GM20431 (cell line): ENCODE data around the gene PPP2R5C.

ENCODE experiments used
- in situ Hi-C: fragments of 300-500 bp; cut with MseI, MboI; formaldehyde crosslinking; loops from one replicate; pipeline ENCODE4 v1.15.0; 2020; ENCODE audit warnings: low sequenced_read_pairs; ENCODE audit not compliant: unreplicated experiment

PPP2R5C gene

DNA sequence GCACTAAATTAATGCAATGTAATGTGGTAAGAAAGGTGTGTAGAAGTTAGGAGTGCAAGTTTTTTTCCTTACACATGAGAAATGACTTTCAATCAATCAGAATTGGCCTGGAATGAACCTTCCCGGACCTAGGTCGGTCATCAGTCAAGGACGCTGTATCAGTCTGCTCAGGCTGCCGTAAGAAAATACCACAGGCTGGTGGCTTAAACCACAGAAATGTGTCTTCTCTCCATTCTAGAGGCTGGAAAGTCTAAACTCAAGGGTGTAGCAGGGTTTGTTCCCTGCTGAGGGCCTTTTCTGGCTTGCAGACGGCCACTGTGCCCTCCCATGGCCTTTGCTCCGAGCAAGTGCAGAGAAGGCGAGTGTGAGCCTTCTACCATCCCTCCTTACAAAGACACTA is 116.3 kb downstream of the PPP2R5C start:
- in situ Hi-C loops, result no loop called here

DNA sequence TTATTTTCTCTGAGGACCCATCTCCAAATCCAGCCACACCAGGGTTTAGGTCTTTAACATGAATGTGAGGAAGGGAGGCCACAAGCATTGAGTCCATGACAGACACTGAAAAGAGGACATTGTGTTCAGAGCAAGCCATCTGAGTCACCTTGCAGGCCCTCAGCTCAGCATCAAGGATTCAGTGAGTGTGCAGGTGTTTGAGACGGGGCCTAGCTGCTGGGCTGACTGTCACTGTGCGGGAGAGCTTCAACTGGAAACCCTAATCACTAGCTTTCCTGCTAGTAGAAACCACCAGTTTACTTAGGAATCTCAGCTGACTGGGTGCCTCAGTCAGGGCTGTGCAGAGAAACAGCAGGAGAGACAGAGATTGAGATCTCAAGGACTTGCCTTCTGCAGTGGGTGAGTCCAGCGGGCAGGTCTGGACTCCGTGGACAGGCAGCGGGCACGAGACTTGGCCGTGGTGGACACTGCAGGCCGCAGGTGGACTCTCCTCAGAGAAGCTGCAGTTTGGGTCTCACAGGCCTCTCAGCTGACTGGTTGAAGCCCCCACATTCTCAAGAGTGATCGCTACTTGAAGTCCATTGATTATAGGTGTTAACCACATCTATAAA is 116.8 kb downstream of the PPP2R5C start:
- in situ Hi-C loops, result no loop called here

DNA sequence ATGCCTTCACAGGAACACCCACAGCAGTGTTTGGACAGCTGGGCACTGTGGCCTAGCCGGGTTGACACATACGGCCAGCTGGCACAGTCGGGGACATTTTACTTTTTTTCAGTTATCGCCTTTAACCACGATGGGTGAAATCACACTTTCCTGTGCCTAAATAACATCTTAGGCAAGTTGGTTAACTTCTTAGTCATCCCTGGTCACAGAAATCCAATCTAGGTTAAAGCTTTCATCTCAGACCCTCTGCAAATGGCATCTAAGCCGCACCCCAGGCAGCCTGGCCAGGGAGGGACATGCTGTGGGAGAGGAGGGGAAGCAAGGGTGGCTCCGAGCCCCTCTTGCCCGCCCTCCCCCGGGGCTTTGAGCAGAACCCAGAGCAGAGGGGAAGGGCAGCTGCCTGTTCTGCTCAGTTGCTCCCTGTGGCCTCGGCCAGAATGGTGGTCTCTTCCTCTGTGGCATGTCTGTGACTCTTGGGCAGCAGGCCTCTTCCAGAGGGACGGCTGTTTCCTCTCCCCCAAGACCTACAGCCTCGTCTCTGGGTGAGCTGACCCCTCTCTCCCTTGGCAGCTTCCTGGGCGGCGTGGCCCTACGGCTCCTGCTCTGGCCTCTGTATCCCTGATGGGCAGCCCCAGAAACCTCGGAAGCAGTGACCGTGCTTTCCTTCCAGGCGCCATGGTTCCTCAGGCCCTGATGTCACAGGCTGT is 117.5 kb downstream of the PPP2R5C start:
- in situ Hi-C loops, result no loop called here

DNA sequence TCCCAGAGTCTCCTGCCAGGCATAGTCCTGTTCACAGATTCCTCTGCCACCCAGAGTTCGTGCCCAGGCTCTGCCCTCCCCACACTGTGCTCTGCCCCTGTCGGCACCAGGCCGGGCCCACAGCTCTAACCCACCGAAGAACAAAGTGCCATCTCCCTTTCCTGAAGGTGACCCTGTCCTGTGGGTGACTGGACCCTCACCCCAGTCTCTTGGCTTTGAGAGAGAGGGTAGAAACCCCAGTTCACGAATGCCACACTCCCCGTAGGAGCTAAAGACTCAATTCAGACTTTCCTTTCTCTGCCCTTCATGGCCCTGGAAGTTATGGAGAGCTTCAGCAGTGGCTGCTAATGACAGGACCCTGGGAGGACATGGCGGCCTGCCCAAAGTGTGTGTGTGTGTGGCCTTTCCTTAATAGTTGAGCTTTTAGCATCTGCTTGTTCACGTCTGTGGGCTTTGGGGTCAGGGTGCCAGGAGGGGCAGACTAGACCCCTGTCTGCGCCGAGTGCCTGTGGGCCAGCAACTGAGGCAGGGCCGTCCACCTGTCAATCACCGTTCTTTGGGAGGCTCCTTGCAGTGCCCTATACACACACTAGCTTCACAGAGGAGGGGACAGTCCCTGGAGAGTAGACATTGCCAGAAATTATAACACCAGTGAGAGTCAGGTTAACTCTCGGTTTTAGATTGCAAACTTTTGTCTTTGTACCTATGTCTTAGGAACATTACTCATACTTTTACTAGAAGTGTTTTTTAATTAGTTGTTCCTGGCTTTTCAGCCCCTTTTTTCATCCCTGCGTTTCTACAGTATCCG is 118.2 kb downstream of the PPP2R5C start:
- in situ Hi-C loops, result no loop called here

DNA sequence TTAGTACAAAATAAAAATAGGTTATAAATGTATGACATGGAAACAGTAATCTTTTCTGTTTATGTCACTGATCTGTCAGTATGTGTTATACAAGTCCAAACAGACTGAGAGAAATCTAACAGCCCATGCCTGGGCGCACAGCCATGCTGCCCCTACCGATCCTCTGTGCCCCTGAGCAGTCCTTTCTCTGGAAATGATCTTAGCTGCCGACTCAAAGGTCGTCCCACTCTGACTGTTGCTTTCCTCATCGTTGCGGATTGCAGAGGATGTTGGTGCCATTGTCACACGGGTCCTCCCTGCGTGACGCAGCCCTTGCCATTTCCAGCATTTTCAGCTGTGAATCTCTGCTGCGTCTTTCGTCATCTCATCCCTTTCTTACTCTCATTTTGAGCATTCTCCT is 119.9 kb downstream of the PPP2R5C start:
- in situ Hi-C loops, result no loop called here

DNA sequence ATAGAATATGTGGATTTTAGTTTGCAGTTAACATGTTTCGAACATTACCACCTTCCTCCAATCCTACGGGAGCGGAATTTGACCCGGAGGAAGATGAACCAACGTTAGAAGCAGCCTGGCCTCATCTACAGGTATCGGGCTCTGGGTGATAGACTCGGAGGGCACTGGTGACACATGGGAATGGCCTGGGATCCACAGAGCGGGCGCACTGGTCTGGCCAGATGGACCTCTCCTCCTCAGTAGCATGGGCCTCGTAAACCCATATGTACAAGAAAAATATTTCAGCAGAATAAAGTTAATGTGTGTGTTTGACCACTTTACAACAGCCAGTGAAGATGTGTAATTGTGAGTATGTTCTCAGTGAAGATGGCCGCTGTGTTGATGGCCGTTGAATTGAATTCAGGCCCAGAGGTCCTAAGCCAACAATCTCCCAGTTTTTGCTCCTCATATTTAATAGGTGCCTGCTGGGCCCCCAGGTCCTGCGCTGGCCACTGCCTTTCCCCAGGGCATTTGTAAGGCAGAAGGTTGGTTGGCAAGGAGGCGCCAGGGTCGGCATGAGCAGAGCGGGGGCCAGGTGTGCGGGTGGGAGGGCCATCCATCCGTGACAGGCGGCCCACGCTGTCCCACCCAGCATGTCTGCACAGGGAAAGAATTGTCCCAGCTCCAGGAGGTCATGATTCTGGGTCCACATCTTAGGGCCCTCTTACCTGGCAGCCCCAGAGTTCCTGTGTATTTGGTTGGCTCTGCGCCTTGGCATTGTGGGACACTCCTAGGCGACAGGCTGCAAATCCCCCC is 120.8 kb downstream of the PPP2R5C start:
- in situ Hi-C loops, result no loop called here

DNA sequence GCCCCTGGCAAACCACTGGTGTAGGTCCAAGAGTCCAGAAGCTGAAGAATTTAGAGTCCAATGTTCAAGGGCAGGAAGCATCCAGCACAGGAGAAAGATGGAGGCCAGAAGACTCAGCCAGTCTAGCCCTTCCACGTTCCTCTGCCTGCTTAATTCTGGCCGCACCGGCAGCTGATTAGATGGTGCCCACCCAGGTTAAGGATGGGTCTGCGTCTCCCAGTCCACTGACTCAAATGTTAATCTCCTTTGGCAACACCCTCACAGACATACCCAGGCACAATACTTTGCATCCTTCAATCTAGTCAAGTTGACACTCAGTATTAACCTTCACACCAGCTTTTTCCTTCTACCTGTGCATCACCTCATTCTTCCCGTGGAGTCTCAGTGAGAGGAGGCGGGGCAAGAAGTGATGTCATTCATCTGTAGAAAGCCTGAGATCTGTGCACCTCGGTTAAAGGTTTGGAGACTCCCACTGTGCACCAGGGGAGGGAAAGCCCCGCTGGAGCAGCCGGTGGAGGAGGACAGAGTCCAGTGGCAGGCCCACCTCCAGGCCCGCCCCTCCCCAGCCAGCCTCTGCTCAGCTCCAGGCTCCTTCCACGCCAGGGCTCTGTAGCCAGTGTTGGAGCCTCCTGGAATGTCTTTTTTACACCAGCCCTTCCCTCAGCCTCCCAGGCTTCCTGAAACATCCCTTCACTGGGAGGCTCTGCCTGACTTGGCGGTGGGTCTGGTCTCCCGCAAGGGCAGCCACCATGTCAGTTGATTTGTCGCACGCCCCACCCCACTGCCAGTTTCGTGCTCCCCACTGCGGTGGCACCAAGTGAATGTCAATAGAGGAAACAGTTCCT is 122.8 kb downstream of the PPP2R5C start:
- in situ Hi-C loops, result no loop called here

DNA sequence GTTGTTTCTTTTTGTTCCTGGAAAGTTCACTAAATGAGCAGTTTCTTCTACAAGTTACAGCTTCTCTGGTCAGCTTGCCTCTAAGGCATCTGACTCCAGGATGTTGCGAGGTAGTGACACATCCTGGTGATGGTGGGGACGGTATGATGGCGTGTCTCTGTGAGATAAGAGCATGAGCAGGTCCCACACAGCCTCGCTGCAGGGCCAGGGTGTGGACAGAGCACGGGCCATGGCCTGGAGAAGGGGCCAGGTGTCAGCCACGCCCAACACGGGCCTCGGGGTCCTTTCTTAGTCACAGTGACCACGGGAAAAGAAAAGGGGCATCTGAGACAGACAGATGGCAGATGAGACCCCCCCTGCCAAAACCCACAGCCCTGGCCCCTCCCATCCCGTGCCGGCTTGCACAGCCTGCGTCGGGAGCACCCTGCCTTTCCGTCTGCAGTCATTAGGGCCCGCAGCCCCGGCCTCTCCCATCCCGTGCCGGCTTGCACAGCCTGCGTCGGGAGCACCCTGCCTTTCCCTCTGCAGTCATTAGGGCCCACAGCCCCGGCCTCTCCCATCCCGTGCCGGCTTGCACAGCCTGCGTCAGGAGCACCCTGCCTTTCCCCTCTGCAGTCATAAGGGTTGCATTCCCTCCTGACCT is 123.5 kb downstream of the PPP2R5C start:
- in situ Hi-C loops, result no loop called here

DNA sequence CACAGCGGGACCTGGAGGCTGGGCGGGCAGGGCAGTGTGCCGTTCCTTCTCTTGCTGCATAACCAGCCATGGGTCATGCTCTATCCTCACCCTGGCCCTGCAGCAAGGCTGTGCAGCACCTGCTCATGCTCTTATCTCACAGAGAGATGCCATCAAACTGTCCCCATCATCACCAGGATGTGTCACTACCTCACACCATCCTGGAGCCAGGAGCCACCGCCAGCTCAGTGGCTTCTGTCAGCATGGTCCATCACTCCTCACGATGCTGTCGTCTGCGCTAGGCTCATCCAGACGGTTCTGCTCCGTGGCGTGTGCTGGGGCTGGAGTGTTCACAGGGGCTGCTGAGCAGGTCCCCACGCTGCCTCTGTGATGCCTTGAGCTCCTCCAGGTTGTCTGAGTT is 125.7 kb downstream of the PPP2R5C start:
- in situ Hi-C loops, result no loop called here

DNA sequence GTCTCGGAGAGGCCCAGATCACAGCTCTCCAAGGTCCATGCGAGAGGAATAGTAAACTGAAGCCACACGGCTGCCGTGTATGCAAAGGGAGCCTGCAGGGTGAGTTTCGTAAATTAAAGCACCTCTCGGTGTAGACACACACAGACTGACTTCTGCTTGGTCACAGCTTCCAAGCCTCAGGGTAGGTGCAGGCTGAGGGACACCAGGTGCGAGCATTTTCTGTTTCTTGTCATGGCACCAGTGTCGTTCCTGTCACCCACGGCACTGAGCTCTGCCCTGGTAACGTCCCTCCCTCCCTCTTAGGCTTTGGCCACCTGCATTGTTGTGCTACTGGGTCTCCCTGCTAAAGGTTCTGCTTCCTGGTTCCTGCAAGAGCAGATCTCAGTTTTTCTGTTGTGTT is 126.7 kb downstream of the PPP2R5C start:
- in situ Hi-C loops, result no loop called here

DNA sequence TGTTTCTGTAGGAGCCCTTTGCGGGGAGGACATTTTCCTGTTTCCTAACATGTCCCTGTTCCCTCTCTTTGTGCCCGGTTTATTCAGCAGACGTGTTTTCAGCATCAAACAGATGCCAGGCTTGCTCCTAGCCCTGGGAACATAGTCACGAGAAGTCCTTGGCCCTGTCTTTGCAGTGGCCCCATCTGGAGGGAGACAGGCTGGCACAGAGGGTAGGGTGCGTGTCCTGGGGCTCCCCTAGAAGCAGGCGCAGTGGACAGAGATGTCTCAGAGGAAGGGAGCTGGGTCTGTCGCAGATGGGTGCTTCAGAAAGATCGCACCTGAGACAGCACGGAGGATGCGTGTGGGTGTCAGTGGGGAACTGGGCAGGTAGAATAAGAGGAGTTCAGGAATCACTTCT is 127.9 kb downstream of the PPP2R5C start:
- in situ Hi-C loops, result no loop called here

DNA sequence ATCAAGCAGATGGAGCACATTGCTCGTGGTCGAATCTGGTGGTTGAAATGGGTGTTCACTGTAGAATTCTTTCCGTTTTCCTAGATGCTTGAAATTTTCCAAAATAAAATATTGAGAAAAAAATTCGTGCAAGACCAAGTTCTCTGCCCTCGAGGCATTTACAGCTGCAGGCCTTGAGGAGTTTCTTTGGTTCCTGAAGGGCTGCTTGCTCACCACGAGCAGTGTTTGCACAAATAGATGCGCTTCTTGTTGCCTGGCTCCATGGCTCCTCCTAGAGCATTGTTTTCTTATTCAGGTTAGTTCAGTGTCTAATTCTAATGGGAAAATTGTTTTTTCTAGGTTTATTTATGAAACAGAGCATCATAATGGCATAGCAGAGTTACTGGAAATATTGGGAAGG is 128.4 kb downstream of the PPP2R5C start:
- in situ Hi-C loops, result no loop called here

DNA sequence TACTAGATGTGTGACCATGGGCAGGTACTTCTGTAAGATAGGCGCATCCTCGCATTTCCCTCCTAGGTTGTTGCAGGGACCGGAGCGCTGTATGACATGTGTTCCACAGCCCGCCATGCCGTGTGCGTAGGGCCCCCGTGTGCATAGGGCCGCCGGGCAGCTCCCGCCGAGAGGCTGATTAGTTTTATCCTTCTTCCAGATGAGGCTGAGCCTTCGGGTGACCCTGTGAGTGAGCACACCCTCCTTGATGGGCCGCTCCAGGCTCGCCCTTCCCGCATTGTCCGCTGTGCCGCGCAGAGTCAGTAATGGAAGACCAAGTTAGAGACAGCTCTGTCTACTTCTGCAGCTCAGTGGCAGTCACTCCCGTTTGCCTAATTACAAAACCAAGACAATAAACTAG is 130.0 kb downstream of the PPP2R5C start:
- in situ Hi-C loops, result no loop called here

DNA sequence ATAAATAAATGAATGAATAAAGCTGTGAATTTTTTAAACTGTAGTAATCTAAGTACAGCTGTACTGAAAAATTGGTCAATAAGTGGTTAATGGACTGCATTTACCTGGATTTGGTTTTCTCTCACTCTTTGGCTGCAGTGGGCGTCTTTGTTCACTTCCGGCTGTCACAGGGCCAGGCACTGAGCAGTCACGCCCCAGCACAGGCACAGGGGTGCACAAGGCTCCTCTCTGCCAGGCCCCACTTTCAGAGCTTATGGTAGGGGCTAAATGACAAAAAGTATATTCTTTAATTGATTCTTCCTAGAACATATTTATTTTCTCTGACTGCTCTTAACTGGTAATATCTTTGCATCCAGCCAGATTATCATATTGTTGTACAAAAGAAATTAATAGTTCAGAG is 132.2 kb downstream of the PPP2R5C start:
- in situ Hi-C loops, result no loop called here

DNA sequence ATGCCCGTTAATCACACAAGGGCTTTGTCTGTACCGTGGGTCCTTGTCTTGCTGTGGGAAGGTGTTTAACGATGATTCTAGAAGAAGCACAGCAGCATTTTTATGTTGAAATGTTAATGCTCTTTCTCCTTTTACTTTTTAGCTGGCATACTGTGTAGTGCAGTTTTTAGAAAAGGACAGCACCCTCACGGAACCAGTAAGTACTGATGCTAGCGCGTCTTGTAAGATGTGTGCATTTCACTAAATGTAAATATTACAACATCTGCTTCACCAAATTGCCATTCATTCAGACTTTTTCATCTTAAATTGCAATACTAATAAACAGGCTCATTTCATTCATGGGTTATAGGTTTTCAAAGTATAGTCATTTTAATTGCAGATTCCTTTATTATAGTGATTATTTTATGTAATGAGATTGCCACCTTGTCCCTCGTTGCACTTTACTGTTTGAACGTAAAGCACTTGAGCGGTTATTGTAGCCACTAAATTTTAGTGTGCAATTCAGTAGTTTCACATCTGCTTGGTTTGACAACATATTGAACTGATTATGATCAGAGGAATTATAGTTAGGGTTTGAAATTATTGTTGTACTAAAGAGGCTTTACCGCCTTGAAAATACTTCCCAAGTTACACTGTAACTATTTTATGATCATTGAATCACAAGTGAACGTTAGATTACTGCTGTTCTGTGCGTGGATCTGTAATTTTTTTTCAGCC is 133.0 kb downstream of the PPP2R5C start:
- in situ Hi-C loops, result no loop called here

DNA sequence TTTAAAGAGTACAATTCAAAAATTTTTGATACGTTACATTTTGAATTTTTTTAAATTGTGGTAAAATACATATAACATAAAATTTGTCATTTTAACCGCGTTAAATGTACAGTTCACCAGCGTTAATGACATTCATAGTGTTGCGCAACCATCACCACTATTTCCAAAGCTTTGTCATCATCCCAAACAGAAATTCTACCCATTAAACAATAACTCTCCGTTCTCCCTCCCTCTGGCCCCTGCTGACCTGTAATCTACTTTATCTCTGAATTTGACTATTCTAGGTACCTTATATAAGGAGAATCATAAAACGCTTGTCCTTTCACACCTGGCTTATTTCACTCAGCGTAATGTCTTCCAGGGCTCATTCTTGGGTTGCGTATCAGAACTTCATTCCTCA is 133.7 kb downstream of the PPP2R5C start:
- in situ Hi-C loops, result no loop called here

DNA sequence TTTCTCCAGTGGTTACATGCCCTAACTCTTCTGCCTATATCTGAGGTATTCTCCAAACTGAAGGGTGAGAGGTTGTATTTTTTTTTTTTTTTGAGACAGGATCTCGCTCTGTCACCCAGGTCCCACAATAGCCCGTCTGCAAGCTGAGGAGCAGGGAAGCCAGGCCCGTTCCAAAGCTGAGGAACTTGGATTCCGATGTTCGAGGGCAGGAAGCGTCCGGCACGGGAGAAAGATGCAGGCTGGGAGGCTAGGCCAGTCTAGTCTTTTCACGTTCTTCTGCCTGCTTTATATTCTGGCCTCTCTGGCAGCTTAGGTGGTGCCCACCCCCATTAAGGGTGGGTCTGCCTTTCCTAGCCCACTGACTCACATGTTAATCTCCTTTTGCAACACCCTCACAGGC is 135.8 kb downstream of the PPP2R5C start:
- in situ Hi-C loops, result no loop called here

DNA sequence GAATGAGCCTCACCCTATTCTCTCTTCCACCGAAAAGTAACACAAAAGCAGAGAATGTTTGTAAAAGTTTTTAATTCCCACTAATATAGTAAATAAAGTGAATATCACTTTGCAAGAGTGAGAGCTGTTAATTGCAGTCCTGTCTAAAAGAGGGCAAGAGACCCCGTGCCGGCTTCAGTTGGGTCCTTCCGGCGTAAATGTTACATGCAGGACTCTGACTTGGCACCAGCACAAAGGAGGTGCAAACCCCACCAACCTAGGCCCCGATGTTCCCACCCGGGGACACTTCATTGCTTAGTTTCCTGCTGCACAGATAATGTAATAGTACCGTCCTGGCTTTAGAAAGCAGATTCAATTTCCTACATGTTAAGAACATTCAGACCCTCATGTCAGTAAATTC is 136.9 kb downstream of the PPP2R5C start:
- in situ Hi-C loops, result no loop called here

DNA sequence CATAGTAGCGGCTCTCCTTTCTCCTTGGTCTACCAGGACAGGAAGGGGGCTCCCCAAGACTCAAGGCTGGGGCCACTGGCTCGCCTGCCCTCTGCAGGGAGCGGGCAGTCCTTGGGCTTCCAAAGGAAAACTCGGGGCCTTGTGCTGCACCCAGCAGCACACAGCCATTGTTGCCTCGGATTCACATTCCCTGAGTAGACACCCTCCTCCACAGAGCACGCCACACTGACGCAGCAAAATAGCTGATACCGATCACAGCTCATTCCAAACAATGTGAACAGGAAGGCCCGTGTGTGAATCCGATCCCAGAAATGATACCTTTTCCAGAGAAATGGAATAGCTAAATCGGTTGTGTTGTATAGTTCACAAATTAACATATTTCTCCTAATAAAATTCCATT is 137.8 kb downstream of the PPP2R5C start:
- in situ Hi-C loops, result no loop called here
